Femur (tissue), 1 donor: ENCODE results near the gene SLC27A1.

Experiments used
- DNase-seq: peaks from one replicate; pipeline ENCODE4 v3.0.0-alpha.2; 2017

Gene SLC27A1

DNA sequence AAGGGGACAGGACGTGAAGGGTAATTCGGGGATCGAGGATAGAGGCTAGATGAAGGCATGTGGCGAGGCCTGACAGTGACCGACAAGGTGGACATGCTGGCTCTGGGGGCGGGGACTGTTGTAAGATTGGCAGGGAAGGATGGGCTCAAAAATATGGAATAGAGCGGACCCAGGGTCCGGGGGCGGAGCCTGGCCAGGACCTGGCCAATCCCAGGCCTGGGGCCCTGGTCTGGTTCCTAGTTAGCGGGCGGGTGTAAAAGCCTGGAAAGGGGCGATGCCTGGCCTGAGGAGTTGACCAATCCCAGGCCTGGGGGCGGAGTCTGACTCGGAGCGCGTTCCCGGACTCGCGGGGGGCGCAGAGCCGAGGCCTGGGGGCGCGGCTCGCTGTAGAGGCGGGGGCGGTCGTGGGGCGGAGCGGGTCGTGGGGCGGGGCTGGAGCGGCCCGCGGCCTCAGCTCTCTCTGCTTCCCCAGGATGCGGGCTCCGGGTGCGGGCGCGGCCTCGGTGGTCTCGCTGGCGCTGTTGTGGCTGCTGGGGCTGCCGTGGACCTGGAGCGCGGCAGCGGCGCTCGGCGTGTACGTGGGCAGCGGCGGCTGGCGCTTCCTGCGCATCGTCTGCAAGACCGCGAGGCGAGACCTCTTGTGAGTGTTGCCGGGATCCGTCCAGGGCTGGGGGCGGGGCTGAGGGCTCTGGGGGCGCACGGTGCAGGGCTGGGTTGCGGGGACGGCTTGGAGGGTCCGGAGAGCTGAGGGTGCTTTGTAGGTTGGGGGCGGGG lies at the start of gene SLC27A1:
Gene SLC27A1 (plus strand): TSS at position 457 of the 774 bp plus-strand sequence. CDS start 17 bp downstream, at position 474.
- peak; percentile 99 for DNase-seq

DNA sequence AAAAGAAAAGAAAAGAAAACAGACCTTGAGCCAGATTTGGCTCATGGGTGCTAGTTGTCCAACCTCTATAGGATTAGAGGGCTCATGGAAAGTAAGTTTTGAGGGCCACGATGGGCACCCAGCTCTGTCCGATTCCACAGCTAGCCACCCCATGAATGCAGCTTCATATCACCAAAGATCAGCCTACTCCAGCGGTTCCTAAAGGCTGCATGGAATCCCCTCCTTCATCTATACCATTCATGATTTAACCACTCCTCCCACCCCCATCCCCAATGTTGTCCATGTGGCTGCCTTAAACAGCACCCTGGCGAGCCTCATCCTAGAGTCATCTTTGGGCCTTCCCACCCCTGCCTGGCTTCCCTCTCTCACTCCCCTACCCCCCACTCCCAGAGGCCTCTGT lies 48.4 kb upstream of the SLC27A1 start:
- no peak for DNase-seq

DNA sequence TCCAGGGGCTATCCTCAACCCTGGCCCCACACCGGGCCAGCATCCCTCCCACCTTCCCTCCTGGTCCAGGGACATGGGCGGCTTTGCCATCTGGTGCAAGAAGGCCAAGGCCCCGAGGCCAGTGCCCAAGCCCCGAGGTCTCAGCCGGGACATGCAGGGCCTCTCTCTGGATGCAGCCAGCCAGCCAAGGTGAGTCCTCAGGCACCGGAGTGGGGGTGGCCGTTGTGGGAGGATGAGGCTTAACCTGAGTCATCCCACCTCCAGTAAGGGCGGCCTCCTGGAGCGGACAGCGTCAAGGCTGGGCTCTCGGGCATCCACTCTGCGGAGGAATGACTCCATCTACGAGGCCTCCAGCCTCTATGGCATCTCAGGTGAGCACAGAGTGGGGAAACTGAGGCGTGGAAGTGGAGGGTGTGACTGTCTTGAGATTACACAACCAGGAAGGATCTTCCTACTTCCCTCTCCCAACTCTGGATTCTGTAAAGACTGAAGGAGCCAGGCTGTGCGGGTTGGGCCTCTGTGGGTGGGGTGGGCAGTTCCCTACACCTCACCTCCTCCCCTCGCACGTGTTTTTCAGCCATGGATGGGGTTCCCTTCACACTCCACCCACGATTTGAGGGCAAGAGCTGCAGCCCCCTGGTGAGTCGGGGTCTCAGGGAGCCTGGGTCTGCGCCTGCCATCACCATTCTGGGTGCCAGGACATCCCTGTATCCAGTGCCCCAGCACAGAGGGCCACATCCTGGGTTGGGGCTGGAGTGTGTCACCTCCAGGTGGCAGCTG lies 46.7 kb upstream of the SLC27A1 start:
- DNase-seq = no peak

DNA sequence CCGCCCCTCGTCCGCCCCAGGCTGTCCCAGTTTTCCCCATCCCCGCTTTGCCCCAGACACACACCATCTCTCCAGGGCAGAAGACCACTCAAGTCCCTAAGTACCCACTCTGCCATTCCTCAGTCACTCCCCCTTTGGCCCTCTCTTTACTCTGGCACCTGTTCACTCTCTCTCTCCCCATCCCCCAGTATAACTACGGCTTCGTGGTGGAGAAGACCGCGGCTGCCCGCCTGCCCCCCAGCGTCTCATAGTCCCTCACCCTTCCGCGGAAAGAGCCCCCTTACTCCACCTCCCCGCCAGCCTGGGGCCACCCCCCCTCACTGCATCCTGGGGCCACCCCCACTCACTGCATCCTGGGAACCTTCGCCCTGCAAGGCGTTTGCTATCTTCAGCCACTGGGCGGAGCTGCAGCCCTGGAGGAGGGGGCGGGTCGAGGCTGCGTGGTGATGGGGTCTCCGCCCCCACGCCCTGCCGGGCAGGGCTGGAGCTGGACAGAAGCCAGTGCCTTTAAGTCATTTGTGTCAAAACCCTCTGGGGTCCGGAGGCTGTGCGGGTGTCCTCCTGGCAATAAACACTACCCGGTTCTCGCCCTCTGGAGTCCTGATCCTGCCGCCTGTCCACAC lies 45.5 kb upstream of the SLC27A1 start:
- DNase-seq = peak; percentile 64

DNA sequence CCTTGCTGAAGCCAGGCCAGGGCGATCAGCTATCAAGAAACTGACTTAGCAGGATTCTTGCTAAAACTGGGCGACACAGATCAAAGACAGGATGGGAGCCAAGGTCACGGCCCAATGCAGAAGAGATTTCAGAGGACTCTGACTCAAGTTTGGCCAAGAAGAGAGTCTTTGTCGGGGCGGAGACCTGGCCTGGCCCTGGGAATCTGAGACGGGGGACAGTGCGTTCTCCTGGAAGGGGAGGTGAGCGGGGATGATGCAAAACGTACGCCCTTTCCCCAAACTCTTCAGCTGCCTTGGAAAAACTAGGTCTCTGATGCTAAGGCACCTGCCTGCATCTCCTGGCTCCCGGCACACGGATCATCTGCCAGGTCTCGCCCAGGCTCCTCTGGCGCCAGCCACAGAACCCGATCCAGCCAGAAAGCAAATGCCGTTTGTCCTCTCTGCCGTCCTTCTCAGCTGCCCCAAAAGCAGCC lies 40.6 kb upstream of the SLC27A1 start:
- DNase-seq = no peak

DNA sequence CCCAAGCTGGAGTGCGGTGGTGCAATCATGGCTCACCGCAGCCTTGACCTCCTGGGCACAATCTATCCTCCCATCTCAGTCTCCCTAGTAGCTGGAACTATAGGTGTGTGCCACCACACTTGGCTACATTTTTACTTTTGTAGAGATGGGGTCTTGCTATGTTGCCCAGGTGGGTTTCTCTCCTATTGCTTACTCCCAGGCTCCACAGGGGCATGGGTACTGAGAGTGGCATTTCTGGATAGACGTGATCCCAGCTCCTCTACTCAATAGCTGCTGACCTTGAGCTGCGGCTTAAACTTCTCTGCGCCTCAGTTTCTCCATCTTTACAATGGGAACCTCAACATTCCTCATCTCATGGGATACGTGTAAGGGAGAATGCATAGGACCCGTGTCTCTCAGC lies 38.9 kb upstream of the SLC27A1 start:
- DNase-seq = no peak

DNA sequence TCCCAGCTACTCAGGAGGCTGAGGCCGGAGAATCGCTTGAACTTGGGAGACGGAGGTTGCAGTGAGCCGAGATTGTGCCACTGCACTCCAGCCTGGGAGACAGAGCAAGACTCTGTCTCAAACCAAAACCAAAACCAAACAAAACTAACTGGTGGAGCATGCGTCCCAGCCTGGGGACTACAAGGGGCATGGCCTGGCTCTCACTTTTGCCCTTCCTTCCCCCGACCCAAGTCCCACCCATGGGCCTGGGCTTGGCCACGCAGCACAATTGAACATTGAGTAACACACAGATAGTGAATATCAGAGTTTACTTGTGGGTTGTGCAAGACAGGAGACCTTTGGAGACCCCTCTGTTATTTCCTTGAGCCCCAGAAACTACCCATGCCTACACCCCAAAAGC lies 35.1 kb upstream of the SLC27A1 start:
- no peak for DNase-seq

DNA sequence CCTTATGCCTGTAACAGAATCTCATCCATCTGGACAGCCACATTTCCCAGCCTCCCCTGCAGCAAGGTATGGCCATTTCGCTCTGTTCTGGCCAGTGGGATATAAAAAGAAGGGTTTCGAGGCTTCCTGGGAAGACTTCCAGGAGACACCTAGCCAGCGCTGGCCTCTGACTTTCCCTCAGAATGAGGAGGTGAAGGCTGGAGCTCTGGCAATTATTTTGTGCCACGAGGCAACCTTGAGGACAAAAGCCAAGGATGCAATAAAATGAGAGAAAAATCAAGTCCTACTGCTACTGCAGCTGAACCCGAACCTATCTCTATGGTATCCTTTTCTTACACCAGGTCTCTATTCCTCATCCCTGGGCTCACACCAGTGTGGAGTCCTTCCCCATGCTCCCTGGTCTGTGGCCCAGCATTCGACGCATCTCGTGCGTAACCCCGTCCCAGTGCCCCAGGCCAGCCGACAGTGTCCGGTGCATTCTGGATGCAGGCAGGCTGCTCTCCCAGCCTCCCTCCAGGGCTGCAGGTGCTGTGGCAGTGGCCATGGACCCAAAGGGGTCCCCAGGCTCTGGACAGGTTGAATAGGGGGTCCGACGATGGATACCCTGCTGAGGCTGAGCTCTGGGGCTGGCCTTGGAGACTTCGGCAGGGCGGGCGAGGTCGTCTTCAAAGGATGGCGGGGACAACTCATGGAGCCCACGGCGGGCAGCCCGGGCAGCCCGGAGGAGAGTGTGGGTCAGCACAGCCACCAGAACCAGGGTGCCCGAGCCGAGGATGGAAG lies 34.0 kb upstream of the SLC27A1 start:
- DNase-seq = no peak

DNA sequence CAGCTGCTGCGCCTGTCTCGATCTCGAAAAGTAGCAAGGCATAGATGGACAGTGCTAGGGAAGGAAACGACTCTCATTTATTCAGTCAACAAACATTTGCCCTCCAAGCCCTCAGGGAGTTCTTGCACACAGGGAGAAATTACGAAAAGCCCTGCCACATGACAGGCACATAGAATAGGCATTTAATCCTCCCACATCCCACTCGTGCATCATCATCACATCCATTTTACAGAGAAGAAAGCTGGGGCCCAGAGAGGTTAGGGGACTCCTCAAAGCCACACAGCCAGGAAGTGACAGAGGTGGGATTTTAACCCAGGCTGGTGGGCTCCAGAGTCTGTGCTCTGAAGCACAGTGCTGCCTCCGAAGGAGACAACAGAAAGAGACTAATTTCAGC lies 33.5 kb upstream of the SLC27A1 start:
- no peak for DNase-seq

DNA sequence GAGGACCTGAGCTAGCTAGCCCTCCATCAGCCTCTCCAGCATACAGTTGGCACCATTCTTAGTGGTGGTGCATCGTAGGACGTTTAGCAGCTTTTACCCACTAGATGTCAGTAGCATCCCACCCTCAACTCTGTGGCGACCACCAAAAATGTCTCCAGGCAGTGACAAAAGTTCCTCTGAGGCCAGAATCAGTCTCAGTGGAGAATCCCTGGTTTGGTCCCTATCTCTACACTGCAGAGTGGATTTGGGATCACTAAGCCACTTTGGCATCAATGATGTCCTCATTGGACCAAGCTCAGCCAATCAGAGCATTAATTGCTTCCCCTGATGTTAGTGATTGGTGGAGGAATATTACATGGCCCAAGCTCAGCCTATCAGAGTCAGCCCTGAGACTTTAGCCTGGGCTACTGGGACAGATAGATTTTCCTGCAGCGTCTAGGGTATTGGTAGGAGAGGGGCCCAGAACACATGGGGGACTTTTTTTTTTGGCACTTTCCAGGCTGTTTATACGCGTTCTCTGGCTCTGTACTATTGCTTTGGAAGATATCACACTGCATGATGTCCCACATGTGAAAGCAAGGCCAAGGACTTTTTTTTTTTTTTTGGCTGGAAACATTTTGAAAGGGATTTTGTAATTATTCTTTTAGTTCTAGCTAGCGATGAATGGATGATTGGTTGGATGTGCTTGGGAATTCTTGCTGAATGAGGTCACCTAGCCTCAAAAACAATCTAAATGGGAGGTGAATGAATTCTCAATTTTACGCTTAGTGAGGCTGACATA lies 28.9 kb upstream of the SLC27A1 start:
- DNase-seq = no peak

DNA sequence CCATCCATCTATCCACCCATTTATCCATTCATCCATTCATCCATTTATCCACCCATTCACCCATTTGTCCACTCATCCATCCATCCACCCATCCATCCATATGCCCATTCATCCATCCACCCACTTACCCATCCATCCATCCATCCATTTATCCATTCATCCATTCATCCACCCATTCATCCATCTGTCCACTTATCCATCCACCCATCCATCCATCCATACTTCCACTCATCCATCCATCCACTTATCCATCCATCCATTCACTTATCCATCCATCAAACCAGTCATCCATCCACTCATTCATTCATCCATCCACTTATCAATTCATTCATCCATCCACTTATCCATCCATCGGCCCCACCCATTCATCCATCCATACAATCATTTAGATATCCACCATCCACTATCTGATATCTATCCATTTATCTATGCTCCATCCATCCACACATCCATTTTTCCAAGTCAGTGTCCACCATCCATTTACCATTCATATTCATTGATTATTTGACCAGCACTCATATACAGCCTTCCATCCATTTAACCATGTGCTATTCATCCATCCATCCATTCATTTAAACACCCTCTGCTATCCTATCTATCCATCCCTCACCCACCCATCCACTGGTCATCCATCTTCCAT lies 24.7 kb upstream of the SLC27A1 start:
- DNase-seq = no peak

DNA sequence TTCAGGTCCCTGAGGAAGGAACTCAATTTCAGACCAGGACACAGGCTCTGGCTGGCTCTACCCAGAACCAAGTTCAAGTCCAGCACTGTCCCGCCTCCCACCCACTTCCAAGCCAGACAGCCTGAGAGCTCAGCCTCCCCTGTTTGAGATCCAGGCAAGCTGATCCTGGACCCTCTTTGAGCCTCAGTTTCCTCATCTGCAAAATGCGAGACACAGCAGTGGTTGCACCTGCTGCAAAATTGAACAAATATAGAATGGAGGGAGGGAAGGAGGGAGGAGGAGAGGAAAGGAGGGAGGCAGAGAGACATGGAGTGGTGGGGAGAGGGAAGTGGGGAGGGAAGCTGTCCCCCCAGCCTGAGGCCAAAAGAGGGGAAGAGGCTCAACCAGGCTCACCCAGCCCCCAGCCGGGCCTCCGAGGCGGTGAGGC lies 22.6 kb upstream of the SLC27A1 start:
- DNase-seq = no peak

DNA sequence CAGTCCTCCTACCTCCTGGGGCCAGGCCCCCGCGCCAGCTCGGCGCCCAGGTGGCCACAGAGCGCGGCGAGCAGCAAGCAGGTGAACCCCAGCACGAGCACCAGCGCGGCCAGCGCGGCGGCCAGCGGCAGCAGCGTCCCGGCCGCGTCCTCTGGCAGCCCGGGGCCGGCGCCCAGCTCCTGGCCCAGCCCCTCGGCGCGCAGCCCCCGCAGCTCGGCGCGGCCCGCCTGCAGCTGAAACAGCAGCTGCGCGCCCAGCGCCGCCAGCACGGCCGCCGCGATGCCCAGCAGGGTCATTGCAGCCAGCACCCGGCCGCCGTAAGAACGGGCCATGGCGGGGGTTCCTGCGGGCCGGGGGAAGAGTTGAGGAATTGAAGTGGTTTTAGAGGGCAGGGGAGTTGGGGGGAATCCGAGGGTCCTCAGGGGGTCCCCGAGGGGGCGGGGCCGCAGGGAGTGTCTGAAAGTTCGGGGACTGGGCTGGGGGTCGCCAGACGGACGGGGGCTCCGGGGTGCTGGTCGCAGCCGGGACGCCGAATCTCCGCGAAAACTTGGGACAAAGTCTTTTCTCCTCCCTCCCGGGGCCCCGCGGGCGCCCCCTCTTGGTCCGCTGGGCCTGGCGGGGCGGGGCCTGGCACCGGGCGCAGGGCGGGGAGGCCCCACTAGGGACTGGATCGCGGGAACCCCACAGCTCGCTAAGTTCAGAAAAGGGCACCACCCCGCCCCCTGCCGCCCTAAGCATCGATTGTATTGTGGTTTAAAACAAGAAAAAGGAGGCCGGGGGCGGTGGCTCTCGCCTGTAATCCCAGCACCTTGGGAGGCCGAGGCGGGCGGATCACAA lies 22.0 kb upstream of the SLC27A1 start, which contains the start of gene TMEM221:
Gene TMEM221 (minus strand): TSS at position 538 of the 837 bp plus-strand sequence. CDS start 206 bp downstream, at position 332.
- peak; percentile 62 for DNase-seq

DNA sequence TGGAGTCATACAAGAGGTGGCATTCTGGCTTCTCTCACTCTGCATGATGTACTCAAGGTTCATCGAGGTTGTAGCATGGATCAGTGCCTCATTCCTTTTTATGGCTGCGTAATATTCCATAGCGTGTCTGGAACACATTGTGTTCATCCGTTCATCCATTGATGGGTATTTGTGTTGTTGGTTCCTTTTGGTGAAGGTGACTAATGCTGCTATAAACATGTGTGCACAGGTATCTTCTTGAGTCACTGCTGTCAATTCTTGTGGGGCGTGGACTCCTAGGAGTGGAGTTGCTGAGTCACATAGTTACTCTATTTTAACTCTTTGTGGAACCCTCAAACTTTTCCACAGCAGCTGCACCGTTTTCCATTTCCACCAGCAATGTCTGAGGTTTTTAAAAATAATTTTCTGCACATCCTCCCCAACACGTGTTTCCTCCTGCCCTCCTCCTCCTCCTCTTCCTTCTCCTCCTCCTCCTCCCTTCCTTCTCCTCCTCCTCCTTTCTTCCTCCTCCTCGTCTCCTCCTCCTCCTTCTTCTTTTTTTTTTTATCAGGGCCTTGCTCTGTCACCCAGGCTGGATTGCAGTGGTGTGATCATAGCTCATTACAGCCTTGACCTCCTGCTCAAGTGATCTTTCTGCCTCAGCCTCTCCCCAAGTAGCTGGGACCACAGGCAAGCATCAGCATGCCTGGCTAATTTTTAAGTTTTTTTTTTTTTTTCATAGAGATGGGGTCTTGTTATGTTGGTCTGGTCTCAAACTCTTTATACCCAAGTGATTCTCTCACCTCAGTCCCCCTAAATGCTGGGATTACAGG lies 19.9 kb upstream of the SLC27A1 start:
- DNase-seq = no peak

DNA sequence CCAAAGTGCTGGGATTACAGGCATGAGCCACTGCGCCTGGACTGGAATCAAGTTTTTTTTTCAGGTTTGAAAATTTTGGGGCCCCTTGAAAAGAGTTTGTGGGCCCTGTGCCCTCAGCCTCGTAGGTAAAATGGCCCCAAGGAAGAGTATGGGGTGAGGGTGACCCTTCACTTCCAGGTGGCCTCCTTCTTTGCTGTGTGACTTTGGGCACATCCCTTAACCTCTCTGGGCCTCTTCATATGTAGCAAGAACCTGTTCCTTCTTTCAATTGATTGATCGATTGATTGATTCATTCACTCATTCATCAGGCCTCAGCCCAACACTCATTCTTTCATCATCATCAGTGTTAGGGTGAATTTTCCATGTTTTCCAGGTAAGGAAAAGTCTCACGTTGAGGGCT lies 18.5 kb upstream of the SLC27A1 start:
- no peak for DNase-seq

DNA sequence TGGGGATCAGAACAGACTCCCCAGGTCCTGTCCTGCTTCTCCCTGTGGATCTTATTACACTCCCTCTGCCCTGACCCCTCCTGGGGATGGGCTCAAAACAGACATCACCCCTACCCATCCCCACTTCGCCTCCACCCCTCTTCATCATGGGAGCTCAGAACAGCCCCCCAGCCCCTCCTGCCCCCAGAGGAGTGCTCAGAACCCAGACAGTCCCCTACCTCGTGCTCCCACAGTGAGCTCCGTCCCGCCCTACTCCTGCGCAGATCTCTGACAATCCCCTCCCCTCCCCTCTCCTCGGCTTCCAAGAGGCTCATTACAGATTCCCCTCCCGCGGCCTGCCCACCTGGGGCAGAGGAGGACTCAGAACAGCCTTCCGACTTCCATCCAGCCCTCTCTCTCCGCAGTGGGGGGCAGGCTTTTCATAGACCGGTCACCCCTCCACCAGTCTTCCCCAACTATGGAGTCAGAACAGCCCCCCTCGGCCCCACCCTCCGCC lies 15.7 kb upstream of the SLC27A1 start:
- no peak for DNase-seq

DNA sequence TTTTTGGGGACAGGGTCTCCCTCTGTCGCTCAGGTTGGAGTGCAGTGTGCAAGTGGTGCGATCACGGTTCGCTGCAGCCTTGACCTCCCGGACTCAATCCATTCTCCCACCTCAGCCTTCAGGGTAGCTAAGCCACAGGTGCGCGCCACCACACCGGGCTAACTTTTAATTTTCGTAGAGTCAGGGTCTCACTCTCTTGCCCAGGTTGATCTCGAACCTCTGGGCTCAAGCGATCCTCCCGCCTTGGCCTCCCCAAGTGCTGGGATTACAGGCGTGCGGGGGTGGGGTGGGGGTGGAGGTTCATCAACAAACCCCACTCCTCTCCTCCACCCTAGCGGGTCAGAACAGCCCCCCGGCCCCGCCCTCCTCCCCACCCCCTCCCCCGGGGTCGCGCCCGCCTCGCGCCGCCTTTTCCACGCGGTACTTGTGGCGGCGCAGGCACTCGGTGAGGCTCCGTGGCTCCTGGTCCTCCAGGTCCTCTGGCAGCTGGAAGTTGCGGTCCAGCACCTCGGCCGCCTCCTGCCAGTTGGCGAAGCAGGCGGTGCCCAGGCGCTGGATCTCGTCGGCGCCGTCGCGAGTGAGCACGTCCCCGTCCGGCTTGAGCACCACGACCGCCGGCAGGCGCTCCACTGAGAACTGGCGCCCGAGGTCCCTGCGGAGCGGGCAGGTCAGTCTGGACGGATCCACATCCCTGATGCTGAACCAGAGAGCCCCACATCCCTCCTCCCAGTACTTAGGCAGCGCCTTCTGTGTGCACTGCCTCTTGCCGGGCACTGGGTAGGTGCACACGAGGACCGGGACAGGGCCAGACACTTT lies 14.8 kb upstream of the SLC27A1 start:
- DNase-seq = no peak

DNA sequence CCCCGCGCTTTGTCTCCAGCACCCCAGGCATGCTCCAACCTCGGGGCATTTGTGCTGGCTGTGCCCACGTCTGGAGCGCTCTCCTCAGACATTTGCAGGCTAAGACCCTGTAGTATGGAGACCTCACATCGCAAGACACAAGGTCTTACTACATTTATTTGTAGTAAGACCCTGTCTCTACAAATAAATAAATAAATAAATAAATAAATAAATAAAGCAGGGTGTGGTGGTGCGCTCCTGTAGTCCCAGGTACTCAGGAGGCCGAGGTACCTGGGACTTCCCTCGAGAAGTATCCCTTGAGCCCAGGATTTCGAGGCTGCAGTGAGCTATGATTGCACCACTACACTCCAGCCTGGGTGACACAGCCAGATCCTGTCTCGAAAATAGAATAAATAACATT lies 14.2 kb upstream of the SLC27A1 start:
- no peak for DNase-seq
